HG03025 (cell line): Measurements from ENCODE around the gene KRTAP2-3.
"Not testable (repeated sequence)": the region's sequence is repeated elsewhere in the genome, so short reads cannot be mapped to it uniquely, and the experiment has no call there.

Source experiments
- ATAC-seq: cut with Tn5 transposase; IDR thresholded peaks from one replicate; pipeline ENCODE4 v1.9.1; 2021; ENCODE audit warnings: mild to moderate bottlenecking, moderate library complexity; ENCODE audit not compliant: unreplicated experiment, low FRiP score

The KRTAP2-3 gene

DNA sequence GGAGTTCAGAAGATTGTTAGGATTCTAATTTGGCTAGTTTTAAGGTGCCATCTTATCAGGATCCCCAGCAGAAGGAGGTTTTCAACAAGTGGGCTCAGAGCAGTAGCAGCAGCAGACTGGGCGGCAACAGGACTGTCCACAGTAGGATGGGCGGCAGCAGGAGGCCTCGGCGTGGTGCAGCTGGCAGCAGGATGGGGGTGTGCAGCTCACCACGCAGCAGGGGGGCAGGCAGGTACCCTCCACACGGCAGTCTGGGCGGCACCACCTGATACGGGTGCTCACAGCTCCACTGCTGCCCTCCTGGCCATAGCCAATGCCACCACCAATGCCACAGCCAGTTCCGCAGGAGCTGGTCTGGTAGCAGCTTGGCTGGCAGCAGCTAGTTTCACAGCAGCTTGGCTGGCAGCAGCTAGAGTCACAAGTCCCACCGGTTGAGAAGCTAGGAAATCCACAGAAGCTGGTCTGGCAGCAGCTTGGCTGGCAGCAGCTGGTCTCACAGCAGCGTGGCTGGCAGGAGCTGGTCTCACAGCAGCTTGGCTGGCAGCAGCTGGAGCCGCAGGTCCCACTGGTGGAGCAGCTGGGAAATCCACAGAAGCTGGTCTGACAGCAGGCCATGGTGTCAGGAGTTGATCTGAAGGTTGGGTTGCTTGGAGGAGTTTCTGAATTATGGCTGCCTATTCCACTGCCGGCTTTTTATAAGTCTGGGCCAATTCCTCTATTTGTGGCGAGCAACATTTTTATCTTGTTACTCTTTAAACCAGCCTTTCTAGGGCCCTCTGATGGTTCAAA lies 18.9 kb downstream of the KRTAP2-3 start, which contains the start of gene KRTAP1-1:
Gene KRTAP1-1 (minus strand): TSS at position 668 of the 789 bp plus-strand sequence. CDS start 53 bp downstream, at position 615.
- not testable (repeated sequence) for ATAC-seq

GRCh38 chr17:41037853-41038350 lies 22.0 kb downstream of the KRTAP2-3 start:
- ATAC-seq = no peak

- ATAC-seq = not testable (repeated sequence)
Measured at GRCh38 chr17:41034346-41034935, 25.5 kb downstream of the KRTAP2-3 start, which contains the start of gene KRTAP1-3. KRTAP1-3 (minus strand) TSS chr17:41034874; CDS start chr17:41034821, 53 bp downstream.

DNA sequence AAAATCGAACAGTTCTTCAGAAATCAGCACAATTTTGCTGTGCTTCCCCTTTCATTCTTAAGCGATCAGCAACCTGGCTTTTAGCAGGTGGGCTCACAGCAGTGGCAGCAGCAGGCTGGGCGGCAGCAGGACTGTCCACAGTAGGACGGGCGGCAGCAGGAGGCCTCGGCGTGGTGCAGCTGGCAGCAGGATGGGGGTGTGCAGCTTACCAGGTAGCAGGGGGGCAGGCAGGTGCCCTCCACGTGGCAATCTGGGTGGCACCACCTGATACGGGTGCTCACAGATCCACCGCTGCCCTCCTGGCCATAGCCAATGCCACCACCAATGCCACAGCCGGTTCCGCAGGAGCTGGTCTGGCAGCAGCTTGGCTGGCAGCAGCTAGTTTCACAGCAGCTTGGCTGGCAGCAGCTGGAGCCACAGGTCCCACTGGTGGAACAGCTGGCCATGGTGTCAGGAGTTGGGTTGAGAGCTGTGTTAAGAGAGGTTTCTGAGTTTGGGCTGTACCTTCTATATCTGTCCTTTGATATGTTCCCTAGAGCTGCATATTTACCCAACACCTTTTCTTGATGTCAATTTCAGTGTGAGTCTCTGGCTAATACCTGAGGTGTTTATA lies 30.2 kb downstream of the KRTAP2-3 start, which contains the start of gene KRTAP1-4:
Gene KRTAP1-4 (minus strand): TSS at position 563 of the 613 bp plus-strand sequence. CDS start 117 bp downstream, at position 446.
- ATAC-seq = no peak

DNA sequence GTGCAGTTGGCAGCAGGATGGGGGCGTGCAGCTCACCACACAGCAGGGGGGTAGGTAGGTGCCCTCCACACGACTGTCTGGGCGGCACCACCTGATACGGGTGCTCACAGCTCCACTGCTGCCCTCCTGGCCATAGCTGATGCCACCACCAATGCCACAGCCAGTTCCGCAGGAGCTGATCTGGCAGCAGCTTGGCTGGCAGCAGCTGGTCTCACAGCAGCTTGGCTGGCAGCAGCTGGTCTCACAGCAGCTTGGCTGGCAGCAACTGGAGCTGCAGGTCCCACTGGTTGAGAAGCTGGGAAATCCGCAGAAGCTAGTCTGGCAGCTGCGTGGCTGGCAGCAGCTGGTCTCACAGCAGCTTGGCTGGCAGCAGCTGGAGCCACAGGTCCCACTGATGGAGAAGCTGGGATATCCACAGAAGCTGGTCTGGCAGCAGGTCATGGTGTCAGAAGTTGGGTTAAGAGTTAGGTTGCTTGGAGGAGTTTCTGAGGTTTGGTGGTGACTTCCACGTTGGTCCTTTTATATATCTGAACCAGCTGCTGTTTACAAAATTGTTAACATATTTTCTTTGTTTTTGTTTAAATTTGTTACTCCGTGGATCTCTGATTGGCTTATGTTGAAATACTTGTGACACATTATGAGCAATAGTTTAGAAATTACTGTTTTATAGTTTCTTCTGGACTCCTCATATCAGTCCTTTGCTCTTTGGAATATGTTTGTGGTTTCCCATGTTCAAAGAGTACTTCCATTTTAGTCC lies 33.0 kb downstream of the KRTAP2-3 start, which contains the start of gene KRTAP1-5:
Gene KRTAP1-5 (minus strand): TSS at position 494 of the 757 bp plus-strand sequence. CDS start 53 bp downstream, at position 441.
- ATAC-seq = no peak

DNA sequence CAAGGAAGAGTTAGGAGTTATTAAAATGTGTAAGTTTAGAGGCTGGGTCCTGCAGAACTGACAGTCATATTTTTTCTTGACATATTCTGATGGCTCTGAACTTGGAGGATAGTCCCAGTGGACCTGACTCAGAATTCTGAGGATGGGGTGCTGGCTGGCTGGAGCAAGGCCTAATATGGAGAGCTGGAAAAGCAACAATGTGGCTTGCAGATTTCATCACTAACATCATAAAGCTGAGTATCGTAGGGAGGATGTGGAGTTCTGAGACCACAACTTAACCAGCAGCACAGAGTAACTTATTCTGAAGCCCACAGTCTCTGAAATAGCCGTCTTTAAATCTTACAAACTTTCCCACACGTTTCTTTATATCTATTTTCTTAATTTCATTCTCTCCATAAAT lies 35.2 kb downstream of the KRTAP2-3 start:
- ATAC-seq = no peak

GRCh38 chr17:41020336-41020735 lies 39.6 kb downstream of the KRTAP2-3 start:
- ATAC-seq = no peak

DNA sequence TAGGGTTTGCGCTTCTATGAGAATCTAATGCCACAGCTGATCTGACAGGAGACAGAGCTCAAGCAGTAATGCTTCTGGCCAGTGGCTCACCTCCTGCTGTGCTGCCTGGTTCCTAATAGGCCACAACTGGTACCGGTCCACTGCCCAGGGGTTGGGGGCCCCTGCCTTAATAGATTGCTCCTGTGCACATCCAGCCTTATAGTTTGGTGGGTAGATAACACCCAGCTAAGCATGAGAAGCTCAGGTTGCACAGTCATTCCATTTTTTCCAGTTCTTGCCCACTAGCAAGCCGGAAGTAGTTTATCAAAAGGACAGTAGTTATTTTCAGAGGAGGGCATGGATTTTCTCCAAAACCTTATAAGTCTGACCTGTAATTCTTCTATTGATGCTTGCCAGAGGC lies 40.5 kb downstream of the KRTAP2-3 start:
- no peak for ATAC-seq

GRCh38 chr17:41018541-41018940 lies 41.4 kb downstream of the KRTAP2-3 start:
- no peak for ATAC-seq

GRCh38 chr17:41016578-41017215 lies 43.2 kb downstream of the KRTAP2-3 start:
- ATAC-seq = no peak

DNA sequence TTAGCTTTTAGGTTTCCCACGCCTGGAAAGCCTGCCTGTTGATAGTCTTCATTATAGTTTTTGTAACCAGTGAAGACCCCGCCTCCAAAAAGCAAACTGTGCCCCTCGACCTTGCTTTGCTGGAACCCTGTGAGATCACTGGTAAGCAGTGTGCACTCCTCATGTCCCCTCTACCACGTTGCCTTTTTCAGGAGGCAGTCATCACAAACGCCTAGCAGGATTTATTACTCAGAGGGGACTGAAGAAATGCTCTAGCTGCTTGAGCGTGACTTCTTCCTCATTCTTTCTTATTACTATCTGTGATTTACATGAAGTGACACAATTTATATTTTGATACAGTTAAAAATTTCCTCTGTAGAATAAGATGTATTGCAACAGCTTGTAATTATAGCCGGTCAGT lies 44.5 kb downstream of the KRTAP2-3 start:
- no peak for ATAC-seq

- no peak for ATAC-seq
Measured at GRCh38 chr17:41013606-41014005, 46.3 kb downstream of the KRTAP2-3 start.

GRCh38 chr17:41013181-41013580 lies 46.7 kb downstream of the KRTAP2-3 start:
- ATAC-seq = no peak

GRCh38 chr17:41012326-41013120 lies 47.4 kb downstream of the KRTAP2-3 start:
- ATAC-seq = no peak

DNA sequence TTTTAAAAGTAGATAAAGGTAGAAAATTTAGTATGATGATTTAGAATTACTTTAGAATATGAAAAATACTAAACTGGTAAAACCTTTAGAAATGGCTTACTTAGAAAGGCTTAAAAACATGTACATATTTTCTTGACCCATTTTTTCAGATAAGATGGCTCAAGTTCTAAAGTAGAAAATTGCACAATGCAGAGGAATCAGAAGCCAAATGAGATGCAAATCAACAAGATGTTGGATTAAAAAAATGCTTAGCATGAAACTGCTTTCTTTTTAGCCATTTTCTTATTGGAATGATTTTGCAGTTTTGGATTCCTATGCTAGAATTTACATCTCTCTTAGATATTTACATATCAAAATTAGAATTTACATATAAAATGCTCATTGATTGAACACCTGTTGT lies 49.5 kb downstream of the KRTAP2-3 start:
- no peak for ATAC-seq

DNA sequence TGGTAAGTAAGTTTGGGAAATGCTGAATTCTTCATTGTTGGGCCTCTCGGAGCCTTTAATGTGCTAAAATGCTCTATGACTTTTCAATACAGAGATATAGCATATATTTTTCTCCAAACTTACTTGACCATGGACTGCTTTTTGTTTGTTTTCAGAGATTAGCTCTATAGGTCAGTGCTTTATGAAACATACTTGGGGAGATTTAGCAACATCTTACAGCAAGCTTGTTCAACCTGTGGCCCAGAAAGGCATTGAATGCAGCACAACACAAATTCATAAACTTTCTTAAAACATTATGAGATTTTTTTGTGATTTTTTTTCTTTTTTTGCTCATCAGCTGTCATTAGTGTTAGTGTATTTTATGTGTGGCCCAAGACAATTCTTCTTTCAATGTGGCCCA lies 50.0 kb downstream of the KRTAP2-3 start:
- no peak for ATAC-seq

- ATAC-seq = no peak
Measured at GRCh38 chr17:41009301-41009760, 50.6 kb downstream of the KRTAP2-3 start.
